Vagina (tissue), 2 donors: ENCODE measurements around the gene RUFY2.

Experiments used
- CTCF ChIP-seq, 3 experiments: fragments of 450-650 bp in 2 of 3; fragments of 200-600 bp in 1 of 3; sonication (generic) in 1 of 3; IDR thresholded peaks; one replicate each; pipeline ENCODE4 v1.5.1; 2017 to 2019; ENCODE audit warnings: antibody characterized with exemption in 3 of 3, mild to moderate bottlenecking in 2 of 3, moderate library complexity in 2 of 3
- POLR2A ChIP-seq, 2 donors: fragments of 450-650 bp; IDR thresholded peaks; one replicate each; pipeline ENCODE4 v1.6.1; 2017; ENCODE audit warnings: antibody characterized with exemption in 2 of 2, mild to moderate bottlenecking in 2 of 2, moderate library complexity in 2 of 2
- POLR2AphosphoS5 ChIP-seq, 2 donors: sonication (generic); formaldehyde crosslinking; IDR thresholded peaks; one replicate each; pipeline ENCODE4 v1.9.0; 2017; ENCODE audit warnings: antibody characterized with exemption in 2 of 2, mild to moderate bottlenecking in 2 of 2, low read depth in 1 of 2; ENCODE audit not compliant: insufficient read depth in 1 of 2

GRCh38 chr10:68385740-68386139 is 21.3 kb downstream of the RUFY2 start:
- TF ChIP-seq CTCF (IDR thresholded peaks at IDR 0.05) (no peak), POLR2A (IDR thresholded peaks at IDR 0.05) (no peak), POLR2AphosphoS5 (IDR thresholded peaks at IDR 0.05; ENCODE audit: insufficient read depth in 1 of 2, low read depth in 1 of 2) (no peak)
